Astrocyte of the hippocampus (primary cell): Measurements from ENCODE around the gene KRAS.
A peak's percentile ranks its signal among the peaks of the same experiment; 100 is the strongest.

Source experiments
- DNase-seq: peaks from one replicate; pipeline ENCODE4 v3.0.0; 2011; ENCODE audit warnings: low read depth, low spot score

Gene KRAS

DNA sequence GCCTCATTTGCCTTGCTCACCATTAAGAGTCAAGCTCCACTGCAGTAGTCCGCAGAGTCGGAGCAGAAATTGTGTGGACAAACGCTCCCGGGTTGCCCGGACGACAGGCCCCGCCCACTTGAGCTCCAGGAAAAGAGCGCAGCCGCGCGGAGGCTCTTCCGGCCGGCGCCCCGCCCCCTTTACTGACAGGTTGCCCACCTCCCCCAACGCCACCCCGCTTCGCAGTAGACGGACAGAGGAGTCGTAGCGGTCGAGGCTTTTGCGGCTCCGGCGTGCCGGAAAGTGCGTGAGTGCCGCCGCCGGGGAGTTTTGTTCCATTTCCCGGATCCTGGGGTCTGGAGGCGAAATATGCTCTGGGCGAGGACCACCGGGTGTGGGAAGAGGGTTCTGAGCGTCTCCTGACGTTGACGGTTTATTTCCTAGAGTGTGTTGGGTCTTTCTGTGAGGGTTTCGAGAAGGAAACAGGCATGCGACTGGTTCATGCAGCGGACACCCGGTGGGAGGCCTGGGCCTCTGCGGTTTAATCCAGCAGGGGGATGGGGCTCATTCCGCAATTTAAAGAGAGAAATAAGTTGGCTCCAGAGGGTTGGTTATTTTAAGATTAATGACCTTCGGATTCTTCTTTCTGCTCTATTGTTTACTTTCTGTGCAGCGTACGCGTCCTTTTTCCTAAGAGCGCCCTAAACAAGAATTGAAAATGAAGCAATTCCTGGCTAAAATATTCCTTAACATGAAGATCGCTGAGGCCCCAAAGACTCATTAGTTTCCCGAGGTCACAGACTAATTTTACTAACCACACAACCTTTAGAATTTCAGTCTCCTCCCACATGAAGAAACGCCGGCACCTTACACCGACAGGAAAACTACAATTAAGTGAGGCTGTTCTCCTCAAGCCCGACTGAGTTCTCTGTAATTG, 55.4 kb downstream of the KRAS start, which contains the start of the genes DNAI7 and ETFRF1:
TSS of gene DNAI7 (minus strand) at position 105 of the 916 bp plus-strand sequence. CDS start at position 23, 82 bp downstream.
TSS of gene ETFRF1 (plus strand) at position 182 of the 916 bp plus-strand sequence. CDS start 8,720 bp downstream, outside the sequence.
- DNase-seq, result peak; percentile 98

DNA sequence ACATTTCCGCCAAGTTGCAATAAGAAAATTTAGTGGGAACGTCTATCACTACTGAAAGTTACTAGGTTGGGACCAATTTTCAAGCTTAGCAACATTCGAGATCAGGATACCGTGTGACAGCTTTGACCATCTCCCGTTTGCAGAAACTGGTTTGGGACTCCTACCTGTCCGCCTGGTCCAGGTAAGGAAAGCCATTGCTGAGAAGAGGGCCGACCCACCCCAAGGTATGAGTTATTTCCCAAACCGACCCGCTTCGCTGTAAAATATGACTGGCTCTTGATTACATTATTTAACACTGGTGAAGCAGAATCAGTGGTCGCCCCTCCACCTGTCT, 56.0 kb downstream of the KRAS start:
- no peak for DNase-seq

DNA sequence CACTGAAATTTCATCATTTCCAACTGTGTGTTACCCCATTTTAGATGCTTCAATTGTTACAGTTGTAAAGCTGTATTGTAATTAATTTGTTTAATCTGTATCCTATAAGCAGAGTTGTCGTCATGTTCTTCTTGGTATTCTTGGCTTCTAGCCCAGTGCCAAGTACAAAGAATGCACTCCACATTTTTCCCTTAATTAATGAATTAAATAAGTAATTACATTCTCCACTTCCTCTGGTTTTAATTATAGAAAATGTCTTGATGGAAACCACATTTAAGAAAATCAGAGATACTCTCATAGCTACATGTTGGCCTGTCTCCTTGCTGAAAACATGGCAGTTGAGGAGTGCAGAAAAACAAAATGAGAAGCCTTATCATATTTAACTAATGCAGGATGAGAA, 56.5 kb downstream of the KRAS start:
- DNase-seq, result peak; percentile 11

DNA sequence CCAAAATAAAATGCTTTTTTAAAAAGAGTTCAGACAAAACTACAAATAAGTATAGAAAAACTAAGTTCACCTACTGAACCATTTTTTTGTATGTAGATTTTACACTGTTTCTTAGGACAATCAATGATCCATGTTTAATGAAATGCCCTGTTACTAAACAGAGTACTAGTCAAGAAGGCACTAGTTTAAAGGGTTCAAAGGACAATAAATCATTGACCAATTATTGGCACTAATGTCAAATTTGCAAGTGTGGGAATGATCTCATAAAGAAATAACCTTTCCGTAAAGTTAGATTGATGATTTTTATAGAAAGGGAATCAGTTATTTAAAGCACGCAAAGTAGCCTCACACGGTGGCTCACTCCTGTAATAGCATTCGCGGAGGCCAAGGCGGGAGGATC, 59.9 kb downstream of the KRAS start:
- DNase-seq, result no peak

DNA sequence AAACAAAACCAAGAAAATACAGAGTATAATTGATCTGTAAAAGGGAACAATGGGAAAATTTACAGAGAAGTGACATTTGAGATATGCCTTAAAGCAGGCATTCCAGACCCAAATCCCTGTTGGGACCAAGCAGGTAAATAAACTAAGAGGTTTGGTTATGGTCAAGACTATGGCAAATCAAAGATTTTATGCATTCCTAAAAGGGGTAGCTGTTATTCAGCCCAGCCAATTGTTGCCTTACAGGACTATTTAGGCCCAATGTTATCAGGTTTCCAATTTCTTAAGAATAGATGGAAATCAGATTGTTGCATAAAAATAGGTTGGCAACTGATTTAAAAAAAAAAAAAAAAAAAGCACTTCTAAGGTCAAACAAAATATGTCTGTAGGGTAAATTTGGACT, 61.1 kb downstream of the KRAS start:
- peak; percentile 27 for DNase-seq

DNA sequence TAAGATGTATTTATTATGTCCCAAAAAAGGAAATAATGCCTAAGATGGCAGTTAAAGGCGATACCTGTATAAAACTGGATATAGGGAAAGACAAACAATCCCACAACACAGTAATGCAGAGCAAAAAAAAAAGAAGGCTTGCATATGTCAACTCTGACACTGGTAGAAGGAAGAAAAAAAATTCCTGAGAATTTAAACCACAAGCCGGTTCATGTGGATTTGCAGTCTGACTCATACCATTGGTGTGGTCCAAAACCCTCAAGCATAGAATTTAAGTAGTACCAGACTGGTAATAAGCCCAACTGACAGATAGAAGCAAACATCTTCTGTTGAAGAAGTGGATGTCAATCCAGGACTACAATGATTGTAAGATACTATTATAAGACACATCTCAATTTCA, 62.9 kb downstream of the KRAS start:
- DNase-seq, result peak; percentile 89

DNA sequence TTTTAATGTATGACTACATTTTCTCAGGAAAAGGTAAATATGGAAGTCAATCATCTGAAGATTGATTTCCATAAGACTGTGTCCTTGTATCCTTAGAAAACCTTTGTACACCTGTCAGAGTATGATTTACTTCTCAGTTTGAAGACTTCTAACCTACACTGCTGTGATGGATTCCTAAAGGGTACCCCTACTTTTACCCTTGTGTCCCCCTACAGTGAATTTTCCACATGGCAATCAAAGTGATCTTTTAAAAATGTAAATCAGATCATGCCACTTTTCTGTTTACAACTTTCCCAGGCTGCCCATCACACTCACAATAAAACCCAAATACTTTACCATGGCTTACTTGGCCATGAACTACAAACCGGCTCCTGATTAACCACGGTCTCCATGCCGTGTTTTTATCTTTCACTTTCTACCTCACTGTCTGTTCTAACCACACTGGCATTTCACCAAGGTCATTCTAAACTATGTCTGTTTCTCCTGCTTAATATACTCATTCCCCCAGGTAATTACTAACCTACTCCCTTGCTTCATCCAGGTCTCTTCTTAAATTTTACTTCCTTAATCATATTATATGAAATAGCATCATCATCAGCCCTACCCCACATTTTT, 63.8 kb downstream of the KRAS start:
- peak; percentile 66 for DNase-seq

DNA sequence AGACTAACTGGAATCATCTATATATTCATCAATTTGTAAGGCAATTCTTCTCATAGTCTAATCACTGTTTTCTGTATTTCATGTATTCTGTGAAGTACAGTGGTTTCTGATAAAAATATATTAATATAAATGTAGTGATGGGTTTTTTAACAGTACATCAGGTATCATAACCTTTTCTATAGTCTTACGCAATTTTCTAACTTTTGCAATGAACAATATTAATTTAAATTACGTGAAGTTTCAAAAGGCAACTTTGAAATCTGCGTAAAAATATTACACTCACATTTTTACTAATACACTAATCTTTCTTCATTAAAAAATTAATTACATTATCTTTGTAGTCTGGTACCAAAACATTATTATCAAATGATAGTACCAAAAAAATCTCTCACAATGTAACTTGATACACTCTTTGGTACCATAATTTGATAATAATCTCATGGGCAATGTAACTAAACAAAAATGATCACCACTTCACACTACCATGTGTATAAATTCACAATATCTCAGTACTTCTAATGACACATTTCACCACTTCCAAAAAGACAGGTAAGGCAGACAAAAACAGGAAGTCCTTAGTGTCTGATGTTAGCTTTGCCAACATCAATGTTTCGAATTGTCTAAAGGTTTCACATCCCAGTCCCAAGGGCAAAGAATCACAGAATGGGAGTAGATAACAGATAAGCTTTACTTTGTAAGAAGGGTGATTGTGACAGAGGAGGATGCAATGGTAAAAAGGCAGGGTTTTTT, 64.5 kb downstream of the KRAS start:
- DNase-seq, result no peak

DNA sequence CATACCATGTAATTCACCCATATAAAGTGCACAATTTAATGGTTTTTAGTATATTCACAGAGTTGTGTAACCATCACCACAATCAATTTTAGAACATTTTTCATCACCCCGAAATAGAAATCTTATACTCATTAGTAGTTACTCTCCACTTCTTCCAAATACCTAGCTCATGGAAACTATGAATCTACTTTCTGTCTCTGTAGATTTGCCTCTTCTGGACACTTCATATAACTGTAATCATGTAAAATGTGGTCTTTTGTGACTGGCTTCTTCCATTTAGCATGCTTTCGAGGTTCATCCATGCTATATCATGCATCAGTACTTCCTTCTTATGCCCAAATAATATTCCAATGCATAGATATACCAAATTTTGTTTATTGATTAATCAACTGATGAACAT, 66.6 kb downstream of the KRAS start:
- no peak for DNase-seq

DNA sequence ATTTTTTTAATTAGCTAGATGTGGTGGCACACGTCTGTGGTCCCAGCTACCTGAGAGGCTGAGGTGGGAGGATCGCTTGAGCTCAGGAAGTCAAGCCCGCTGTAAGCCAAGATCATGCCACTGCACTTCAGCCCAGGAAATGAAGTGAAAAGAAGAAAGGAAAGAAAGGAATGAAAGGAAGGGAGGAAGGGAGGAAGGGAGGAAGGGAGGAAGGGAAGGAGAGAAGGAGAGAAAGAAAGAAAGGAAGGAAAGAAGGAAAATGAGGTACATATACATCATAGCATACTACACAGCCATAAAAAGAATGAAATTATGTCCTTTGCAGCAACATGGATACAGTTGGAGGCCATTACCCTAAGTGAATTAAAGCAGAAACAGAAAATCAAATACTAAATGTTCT, 68.0 kb downstream of the KRAS start:
- DNase-seq, result no peak

DNA sequence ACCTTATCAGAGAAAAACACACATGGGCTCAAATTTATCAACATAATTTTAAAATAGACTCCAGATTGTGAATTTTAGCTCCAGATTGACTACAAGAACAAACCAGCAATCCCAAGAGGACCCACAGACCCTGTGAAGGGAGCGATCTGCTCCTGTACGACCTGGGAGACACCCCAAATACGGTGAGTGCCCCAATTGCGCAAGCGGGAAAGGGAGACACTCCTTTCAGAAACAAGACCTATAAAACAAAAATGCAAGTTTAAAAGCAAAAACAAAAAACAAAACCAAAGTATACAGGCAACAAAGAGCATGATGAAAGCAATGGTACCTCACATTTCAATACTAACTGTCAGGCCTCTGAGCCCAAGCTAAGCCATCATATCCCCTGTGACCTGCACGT, 87.9 kb downstream of the KRAS start:
- no peak for DNase-seq

DNA sequence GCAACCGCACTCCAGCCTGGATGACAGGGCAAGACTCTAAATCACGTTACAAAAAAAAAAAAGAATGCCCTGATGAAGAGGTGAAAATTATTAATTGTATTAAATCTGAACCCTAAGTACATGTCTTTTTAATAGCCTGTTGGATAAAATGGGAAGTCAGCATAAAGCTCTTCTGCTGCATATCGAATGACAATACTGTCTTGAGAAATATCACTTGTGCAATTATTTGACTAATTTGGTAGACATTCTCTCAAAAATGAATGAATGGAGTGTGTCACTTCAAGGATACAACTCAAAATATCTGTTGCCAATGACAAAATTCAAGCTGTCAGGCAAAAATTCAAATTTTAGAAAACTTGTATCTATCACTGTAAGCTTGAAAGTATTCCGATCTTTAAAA, 94.7 kb downstream of the KRAS start:
- DNase-seq, result no peak

DNA sequence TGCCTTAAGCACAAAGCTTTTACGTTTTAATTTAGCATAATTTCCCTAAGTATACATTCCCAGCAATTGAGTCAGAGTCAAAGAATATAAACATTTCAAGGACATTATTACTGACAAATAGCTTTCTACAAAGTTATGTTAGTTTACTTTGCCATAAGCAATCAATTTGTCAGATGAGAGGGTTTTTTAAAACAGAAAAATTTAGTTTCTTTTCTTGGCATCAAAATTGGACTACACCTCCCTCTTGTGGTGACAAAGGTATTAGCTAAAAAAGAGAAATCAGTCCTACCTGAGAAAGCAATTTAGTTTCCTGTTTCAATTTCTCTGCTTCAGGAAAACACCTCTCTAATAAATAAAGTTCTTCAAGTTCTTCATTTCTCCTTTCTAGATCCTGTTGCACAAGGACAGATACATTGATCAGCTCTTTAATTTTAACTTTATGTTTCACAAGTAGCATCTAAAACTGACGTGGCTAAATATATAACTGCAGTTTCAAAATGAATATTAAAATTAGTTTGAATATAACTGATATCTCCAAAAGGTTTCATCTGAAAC, 95.6 kb downstream of the KRAS start:
- peak; percentile 46 for DNase-seq
